ENCODE data around the gene KRT14.
"Not testable (repeated sequence)": the region's sequence is repeated elsewhere in the genome, so short reads cannot be mapped to it uniquely, and the experiment has no call there.

The KRT14 gene

DNA sequence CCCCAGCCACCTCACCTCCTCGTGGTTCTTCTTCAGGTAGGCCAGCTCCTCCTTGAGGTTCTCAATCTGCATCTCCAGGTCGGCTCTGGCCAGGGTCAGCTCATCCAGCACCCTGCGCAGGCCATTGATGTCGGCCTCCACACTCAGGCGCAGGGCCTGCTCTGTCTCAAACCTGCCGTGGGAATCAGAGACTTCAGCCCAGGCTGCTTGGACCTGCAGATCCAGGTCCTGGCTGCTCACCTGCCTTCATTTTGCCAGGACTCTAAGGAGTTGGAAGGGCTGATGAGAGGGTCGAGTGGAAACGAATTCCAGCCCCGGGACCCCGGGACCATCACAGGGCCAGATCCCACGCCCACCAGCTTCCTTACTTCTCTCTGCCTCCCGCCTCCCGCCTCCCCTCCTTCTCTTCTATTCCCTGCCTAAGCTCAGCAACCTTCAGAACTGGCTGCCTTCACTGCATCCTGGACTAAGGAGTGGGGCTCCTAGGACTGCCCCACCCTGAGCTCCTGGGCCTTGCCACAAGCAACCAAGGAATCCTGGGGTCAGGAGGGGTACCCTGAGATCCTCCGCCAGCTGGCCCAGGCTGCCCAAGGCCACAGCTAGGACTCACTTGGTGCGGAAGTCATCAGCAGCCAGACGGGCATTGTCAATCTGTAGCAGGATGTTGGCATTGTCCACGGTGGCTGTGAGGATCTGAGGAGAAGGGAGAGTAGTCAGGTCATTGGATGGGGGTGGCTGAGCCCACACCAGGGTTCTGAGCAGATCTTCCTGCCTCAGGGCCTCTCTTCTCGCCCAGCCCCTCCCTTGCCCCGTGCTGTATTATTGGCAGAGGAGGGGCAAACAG lies 35.9 kb upstream of the KRT14 start:
- not testable (repeated sequence) for DNase-seq

DNA sequence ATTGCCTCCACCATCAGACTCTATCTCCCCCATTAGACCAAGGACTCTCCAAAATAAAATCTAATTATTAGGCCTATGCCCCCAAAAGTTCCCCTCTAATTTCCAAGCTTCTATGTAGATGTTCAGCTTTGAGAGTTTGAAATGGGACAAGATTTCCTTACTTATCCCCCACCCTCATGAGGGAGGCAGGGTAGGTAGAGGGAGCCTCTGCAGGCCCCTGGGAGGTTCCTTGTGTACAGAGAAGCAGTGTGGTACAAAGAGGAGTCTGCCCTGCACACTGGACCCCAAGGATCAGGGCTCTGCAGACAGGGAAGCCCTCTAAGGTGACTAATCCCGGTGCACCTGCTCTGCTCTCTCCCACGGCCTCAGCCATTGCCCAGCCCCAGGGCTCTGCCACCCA lies 35.2 kb upstream of the KRT14 start:
- DNase-seq: no peak

DNA sequence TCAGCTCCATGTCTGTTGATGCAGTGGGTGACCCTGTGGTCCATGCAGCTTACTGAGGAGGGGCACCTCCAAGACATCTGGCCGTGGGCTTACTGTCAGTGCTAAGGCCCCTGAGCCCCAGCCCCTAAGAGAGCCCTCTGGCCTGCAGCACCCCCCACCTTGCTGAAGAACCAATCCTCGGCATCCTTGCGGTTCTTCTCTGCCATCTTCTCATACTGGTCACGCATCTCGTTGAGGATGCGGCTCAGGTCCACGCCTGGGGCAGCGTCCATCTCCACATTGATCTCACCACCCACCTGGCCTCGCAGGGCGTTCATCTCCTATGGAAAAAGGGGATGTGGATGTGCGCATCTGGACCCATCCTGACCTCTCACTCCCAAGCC lies 34.7 kb upstream of the KRT14 start:
- not testable (repeated sequence) for DNase-seq

DNA sequence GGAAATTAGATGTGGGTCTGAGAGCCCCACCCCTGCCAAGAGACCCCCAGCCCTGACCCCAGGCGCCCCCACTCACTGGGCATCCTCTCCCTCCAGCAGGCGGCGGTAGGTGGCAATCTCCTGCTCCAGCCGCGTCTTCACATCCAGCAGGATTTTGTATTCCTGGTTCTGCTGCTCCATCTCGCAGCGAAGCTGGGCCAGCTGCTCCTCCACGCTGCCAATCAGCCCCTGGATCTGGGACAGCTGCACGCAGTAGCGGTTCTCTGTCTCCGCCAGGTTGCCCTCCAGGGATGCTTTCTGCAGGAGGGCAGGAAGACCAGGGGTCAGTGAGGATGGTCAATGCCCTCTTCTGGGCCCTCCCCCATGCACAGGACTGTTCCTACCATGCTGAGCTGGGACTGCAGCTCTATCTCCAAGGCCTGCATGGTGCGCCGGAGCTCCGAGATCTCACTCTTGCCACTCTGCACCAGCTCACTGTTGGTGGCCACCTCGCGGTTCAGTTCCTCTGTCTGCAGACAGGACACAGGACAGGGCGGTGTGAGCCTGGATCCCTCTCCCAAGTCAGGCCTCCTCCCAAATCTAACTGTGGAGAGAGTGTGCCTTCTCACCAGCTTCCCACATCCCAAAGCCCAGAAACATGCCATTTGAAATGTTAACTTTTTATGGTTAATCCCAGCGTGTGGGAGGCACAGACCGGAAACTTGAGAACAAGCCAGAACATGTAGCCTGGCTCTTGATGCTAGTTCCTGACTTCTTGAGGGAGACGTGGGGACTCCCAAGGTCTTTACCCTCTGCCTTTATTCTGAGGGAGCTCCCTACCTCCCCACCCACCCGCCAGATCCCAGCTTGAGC lies 34.1 kb upstream of the KRT14 start:
- no peak for DNase-seq

DNA sequence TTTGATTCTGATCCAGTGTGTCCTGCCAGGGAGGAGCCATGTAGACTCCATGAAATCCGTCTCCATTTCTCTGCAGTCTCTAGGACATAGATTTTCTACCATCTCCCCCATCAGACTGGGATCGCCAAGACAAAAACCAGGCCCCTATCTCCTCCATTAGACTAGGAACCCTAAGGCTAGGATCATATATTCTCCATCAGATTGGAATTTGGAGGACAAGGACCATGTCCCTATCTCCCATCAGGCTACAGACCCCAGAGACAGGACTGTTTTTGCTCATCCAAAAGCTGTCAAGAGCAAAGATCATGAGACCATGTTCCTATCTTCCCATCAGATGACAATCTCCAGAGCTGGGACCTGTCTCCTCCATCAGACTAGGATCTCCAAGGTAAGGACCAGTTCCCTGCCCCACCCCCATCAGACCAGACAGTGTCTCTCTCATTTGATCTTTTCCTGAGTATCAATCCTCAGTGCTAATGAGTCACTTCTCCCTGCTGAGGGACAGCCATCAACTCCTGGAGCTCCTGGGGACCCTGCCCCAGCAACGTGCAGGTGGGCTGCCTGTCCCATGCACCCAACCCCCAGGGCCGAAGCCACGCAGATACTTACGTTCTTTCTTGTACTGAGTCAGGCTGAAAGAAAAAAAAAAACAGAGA lies 33.4 kb upstream of the KRT14 start:
- DNase-seq: not testable (repeated sequence)

DNA sequence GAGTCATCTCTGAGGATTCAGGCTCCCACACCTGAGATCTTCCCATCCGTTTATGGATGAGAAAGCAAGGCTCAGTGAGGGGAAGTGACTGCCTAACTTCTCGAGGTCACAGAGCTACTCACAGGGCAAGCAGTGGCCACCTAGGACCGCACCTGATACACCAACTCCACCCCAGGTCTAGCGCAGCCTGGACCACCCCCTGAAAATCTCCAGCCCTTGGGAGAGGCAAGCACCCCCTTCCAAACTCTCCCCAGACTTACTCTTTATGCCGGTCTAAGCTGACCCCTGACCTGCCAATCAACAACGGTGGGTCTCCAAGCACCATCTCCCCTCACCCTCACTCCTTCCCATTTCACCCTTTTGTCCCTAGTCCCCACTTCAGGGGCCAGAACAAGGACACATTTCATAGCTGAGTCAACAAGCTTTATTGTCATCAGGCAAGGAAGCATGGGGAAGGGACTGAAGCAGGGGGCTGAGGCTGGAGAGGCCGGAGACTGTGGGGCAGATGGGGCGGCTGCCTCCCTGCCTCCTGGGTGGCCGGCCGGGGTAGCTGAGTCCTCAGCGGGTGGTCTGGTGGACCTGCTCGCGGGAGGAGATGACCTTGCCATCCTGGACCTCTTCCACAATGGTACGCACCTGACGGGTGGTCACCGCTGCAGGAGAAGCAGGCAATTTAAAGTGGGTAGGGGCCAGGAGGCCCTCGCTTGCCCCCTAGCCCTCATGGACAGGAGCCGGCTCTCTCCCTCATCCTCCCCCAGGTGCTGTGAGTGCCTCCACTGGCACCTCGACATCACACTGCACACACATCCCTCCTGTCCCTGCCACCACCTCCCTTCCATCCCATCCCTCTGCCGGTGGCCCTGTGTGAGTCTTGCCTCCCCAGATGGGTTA lies 32.6 kb upstream of the KRT14 start:
- no peak for DNase-seq

DNA sequence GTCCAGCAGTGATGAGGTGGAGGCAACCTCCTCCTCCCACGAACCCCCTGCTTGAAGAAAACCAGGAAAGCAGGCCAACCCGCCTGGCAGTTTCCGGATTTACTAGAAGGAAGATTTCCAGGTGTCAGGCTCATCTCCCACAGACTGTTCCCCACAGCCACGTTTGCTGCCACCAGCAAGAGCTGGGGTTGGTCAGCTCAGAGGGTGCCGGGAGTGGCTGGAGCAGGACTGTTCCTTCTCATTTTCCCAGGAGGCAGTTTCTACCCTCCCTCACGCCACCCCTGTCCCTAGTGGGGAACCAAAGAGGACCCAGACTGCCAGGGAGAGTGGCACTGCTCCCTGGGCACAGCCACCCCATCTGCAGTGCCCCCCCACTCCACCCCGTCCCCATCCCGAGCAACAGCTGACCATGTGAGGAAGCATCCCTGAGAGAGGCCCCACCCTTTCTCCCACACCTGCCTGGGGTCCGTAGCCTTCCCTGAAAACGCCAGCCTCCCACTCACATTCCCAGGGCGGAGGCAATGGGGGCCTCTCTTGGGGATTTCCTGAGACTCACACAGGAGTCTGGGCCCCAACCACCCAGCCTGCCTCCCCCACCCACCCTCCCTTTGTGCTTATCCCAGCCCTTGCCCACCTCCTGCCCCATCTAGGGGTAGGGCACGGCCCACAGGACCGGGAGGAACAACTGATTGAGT lies 31.8 kb upstream of the KRT14 start:
- DNase-seq: no peak

DNA sequence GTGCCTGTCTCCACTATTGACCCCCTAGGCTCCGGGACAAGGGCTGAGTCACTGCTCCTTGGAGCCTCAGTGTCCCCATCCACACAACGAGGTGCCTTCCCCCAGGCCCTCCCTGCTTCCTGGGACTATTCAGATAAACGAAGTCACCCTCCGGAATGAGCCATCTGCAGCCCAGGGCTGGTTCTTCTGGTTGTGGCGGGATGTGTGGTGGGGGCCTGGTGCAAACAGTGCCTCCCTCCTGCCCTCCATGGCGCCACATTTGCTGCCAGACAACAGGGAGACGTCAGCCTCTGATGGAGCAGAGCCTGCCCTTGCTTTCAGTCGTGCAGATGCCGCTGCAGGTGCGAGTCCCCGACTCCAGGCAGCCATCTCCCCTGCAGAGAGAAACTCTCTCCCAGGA lies 31.0 kb upstream of the KRT14 start:
- no peak for DNase-seq

DNA sequence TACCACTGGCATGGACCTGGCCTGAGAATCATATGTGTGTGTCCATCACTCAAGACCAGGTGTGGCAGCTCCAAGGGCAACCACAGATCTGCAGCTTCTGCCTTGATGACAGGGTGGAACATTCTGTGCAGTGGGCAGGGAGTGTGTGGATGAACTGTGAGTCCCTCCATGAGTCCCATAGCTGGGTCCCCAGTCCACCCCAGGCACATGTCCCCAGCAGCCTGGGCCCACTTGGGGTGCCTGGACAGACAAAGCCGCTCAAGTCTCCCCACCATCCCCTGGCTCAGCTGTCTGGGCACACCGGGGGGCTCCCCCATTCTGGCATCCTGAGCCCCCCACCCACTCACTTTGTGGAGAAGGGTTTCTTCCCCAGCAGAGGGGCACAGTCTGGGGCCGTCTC lies 30.4 kb upstream of the KRT14 start:
- DNase-seq: no peak

DNA sequence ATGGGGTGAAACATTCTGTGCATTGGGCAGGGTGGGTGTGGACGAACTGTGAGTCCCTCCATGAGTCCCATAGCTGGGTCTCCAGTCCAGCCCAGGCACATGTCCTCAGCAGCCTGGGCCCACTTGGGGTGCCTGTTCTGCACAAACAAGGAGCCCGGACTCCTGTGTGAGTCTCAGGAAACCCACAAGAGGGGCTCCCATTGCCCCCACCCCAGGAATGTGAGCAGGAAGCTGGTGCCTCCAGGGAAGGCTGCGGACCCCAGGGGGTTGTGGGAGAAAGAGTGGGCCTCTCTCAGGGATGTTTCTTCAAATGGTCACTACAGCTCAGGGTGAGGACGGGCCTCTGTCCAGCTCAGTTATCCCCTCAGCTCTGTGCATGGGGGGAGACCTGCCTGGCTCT lies 29.8 kb upstream of the KRT14 start:
- not testable (repeated sequence) for DNase-seq

DNA sequence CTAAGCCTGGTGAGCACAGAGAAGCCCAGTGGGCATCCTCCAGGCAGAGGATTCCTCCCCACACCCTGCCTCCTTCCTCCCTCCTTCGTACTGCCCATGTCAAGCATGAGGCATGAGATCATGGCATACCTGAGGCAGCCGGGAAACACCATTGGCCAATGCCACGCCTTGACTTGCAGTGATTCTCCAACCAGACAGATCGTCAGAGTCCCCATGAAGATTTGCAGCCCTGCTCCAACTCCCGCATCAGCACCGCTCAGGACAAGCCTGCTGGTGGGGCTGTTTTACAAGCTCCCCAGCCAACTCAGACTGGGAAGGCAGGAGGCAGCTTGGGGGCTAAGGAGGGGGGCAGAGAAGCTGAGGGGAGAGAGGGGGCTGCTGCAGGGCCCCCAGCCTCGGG lies 28.8 kb upstream of the KRT14 start:
- no peak for DNase-seq

DNA sequence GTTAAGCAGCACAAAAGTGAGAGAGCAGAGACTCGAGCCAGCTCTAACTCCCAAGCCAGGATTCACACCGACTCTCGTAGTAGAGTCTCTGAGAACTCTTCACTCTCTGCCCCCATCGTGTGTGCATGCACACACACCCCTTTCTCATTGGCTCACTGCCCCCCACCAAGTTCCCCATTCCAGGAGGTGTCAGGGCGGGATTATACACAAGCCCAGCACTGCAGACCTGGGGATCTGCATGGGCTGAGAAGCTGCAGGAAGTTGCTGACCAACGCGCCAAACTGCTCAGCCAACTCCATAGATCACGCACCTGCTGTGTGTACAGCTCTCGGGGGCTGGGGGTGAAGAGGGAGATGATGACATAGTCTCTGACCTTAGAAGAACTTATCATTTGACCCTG lies 28.1 kb upstream of the KRT14 start:
- not testable (repeated sequence) for DNase-seq

DNA sequence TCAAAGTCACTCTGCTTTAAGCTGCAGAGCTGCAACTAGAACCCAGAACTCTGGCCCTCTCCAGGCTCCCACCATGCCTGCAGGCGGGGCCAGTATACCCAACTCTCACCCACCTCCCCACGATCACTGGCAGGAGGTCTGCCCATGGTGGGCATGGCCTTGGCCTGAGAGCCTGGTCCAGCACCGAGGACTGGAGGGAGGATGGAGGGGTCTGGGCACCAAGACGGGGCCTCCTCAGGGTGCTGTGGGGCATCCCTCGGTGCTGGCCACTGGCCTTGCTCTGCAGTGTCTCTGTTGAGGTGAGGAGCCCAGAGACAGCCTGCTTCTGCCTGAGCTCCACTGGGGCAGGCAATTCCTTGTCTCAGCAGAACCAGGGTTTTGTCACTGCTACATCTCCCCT lies 27.4 kb upstream of the KRT14 start:
- no peak for DNase-seq

DNA sequence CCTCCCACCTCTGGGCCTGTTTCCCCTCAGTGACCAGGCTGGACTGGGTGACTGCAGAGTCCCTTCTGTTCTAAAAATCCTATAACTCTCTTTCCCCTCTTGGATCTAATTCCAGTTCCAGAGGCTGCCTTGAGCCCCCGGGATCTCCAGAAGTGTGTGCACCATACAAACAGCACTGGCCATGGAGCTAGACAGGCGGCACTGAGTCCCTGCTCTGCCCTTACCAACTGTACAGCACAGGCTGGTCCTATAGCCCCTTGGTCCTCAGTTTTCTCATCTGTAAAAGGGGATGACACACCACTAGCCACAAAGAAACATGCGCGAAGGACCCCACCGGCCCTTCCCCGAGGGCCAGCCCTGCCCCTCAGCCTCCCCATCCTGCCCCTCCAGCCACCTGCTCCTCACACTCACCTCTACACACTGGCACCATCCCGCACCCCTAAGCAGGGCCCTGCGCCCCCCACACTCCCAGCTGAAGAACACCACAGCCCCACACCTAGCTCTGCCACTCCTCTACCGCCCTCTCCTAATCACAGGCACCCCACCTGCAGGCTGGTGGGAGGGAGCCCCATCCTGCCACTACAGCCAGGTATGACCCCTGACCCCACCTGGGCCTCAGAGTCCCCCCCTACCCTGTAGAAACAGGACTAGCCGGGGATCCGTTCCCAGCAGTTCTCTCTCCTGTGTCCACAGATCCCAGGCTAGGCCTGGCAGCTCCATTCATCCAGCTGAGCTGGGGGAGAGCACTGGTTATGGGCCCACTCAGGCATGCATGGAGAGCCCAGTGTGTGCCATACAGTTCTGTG lies 26.8 kb upstream of the KRT14 start:
- no peak for DNase-seq

DNA sequence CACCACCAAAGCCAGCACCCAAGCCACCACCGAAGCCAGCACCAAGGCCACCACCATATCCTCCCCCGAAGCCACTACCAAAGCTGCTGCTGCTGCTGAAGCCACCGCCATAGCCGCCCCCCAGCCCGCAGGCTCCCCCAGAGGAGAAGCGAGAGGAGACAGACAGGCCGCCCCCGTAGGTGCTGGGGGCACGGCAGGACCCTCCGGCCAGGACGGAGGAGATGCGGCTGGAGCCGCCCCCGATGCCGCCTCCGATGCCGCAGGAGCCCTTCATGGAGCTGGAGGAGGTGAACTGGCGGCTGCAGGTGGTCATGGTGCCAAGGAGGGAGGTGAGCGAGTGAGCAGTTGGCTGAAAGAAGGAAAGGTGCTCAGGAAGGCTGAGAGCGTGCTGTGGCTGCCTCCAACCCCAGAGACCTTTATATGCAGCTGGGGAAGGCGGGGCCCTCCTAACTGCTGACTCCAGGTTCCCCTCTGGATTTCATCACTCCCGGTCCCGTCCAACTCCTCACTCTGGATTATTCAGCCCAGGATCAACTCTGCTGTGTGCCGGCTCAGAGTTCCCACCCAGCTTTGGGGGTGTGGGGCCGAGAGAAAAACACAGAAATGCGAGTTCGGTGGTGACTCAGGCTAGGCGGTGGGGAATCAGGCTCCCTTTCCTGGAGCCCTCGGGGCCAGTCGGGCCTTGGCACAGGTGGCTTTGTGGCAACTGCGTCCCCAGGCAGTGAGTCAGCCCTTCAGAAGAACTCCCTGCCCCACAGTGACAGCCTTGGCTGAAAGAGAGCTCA lies 25.9 kb upstream of the KRT14 start, which contains the start of gene KRT16:
Gene KRT16, minus strand, starts transcription at position 392 of the 785 bp plus-strand sequence. Its CDS starts 79 bp downstream, at position 313.
- not testable (repeated sequence) for DNase-seq

DNA sequence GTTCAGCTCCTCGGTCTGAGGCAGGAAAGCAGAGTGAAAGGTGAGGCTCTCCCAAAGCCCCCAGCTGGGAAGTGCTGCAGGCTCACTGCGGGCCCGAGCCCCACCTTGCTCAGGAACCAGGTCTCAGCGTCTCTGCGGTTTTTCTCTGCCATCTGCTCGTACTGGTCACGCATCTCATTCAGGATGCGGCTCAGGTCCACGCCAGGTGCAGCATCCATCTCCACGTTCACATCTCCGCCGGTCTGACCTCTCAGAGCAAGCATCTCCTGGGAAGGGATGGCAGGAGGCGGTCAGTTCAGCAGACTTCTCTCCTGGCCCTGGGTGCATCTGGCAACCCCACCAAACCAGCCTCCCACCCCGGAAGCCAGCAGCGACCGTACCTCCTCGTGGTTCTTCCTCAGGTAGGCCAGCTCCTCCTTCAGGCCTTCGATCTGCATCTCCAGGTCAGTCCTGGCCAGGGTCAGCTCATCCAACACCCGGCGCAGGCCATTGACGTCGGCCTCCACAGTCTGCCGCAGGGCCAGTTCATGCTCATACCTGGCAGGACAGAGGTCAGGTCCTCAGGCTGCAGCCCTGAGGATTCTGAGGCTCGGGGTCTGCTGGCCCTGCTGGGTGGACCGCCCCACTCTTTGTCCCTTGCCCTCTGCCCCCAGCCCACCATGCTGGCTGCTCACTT lies 24.4 kb upstream of the KRT14 start:
- no peak for DNase-seq

DNA sequence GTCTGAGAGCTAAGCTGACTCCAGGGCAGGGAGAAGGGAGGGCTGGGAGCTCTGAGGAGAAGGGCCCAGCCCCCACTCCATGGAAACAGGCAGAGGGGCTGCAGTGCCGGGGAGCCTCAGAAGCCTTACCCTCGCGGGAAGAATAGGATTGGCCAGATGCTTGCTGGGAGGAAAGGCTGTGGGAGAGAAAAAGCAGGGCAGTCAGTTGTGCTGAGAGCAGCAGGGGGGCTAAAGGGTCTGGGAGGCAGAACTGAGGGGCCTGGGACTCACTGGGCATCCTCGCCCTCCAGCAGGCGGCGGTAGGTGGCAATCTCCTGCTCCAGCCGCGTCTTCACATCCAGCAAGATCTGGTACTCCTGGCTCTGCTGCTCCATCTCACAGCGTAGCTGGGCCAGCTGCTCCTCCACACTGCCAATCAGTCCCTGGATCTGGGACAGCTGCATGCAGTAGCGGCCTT lies 23.4 kb upstream of the KRT14 start:
- DNase-seq: not testable (repeated sequence)

DNA sequence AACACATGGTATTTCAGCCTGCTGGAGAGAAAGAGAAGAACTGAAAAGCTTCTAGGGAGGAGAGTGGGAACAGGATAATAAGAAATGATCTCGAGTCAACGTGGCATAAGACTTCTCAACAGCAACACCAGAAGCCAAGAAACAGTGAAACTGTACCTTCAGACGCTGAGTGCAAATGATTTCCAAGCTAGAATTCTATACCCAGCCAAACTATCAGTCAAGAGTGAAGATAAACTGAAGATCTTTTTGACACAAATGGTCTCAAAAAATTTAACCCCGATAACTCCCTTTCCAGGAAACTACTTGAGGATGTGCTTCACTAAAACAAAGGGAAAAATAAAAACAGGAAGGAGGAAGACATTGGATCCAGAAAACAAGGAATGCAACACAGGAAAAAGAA lies 20.2 kb upstream of the KRT14 start:
- DNase-seq: not testable (repeated sequence)

DNA sequence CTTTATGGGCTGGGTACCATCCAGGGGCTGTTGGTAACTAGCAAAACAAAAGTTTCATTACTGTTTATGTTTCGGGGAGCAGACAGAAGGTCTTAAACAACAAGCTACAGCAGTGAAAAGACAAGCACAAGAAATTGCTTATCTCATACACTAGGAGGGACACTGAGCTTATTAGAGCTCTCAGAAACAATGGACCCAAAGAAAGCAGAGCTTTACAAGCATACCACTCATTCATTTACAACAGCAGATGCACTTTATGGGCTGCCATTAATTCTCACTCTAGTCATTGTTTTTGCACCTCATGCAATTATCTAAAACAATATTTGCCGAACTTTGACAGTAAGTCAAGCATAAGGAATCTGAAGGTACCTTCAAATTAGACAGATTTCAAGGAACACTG lies 15.8 kb upstream of the KRT14 start:
- no peak for DNase-seq
